ENCODE data around the gene ANKRD9. TPM values are rescaled to one million over a fixed set of nuclear protein-coding genes. Genes with fewer than 3 reads are reported as not detected.
"Not testable (repeated sequence)": the region's sequence is repeated elsewhere in the genome, so short reads cannot be mapped to it uniquely, and the experiment has no call there.

The ANKRD9 gene
- total RNA-seq, 1 donor from 2014 or later = 16.1 TPM

- no peak for ATAC-seq
Measured at GRCh38 chr14:102538602-102539543, 29.3 kb upstream of the ANKRD9 start.

- no peak for ATAC-seq
Measured at GRCh38 chr14:102537981-102538601, 28.5 kb upstream of the ANKRD9 start.

- peak; percentile 68 for ATAC-seq
Measured at GRCh38 chr14:102532204-102532658, 22.7 kb upstream of the ANKRD9 start.

- ATAC-seq = peak; percentile 59
Measured at GRCh38 chr14:102530828-102531478, 21.4 kb upstream of the ANKRD9 start.

GRCh38 chr14:102528431-102529170, 19.0 kb upstream of the ANKRD9 start:
- ATAC-seq = no peak

GRCh38 chr14:102525929-102526497, 16.4 kb upstream of the ANKRD9 start:
- no peak for ATAC-seq

GRCh38 chr14:102525219-102525928, 15.8 kb upstream of the ANKRD9 start:
- ATAC-seq = peak; percentile 29

- peak; percentile 88 for ATAC-seq
Measured at GRCh38 chr14:102524451-102525218, 15.1 kb upstream of the ANKRD9 start.

- ATAC-seq = no peak
Measured at GRCh38 chr14:102523569-102524450, 14.2 kb upstream of the ANKRD9 start.

GRCh38 chr14:102523200-102523568, 13.6 kb upstream of the ANKRD9 start:
- ATAC-seq = no peak

- ATAC-seq = not testable (repeated sequence)
Measured at GRCh38 chr14:102519709-102520108, 10.1 kb upstream of the ANKRD9 start.

- no peak for ATAC-seq
Measured at GRCh38 chr14:102518063-102518648, 8.6 kb upstream of the ANKRD9 start.

GRCh38 chr14:102517392-102518062, 8.0 kb upstream of the ANKRD9 start:
- peak; percentile 14 for ATAC-seq

GRCh38 chr14:102516531-102517391, 7.2 kb upstream of the ANKRD9 start:
- ATAC-seq = peak; percentile 75

- no peak for ATAC-seq
Measured at GRCh38 chr14:102514987-102515733, 5.6 kb upstream of the ANKRD9 start.

GRCh38 chr14:102513899-102514772, 4.6 kb upstream of the ANKRD9 start:
- ATAC-seq = no peak

Measured in esophagus mucosa (tissue), 1 donor.